Heart left ventricle (tissue), 16 donors: ENCODE data around the gene ZBTB24. TPM values are rescaled to one million over a fixed set of nuclear protein-coding genes. Genes with fewer than 3 reads are reported as not detected.
A peak's percentile ranks its signal among the peaks of the same experiment; 100 is the strongest.

Source experiments
- ATAC-seq, 4 donors: fragments of 200-7000 bp; cut with Tn5 transposase; one replicate each; pipeline ENCODE4 v1.9.1; 2020 to 2022; ENCODE audit warnings: moderate library complexity in 4 of 4, mild to moderate bottlenecking in 3 of 4, moderate number of reproducible peaks in 1 of 4
- DNase-seq, 5 donors: peaks; one replicate each; pipeline ENCODE4 v3.0.0-alpha.2; 2020
- H3K27ac ChIP-seq, 12 donors: fragments of 200-600 bp; sonication (generic) in 4 of 12; one replicate each; pipeline versions ENCODE4 v1.5.0 to v1.8.0; 2016 to 2022; ENCODE audit warnings: mild to moderate bottlenecking in 2 of 12
- H3K27me3 ChIP-seq, 9 donors: fragments of 200-600 bp; sonication (generic) in 2 of 9; one replicate each; pipeline versions ENCODE4 v1.5.1 to v1.8.0; 2016 to 2022; ENCODE audit warnings: mild to moderate bottlenecking in 3 of 9
- H3K36me3 ChIP-seq, 9 donors: fragments of 200-600 bp; sonication (generic) in 2 of 9; one replicate each; pipeline versions ENCODE4 v1.5.0 to v1.8.0; 2018 to 2022; ENCODE audit warnings: mild to moderate bottlenecking in 2 of 9
- H3K4me1 ChIP-seq, 12 donors: fragments of 200-600 bp; sonication (generic) in 4 of 12; one replicate each; pipeline versions ENCODE4 v1.5.0 to v1.8.0; 2016 to 2022; ENCODE audit warnings: mild to moderate bottlenecking in 3 of 12
- H3K4me3 ChIP-seq, 12 donors: fragments of 200-600 bp; sonication (generic) in 4 of 12; one replicate each; pipeline versions ENCODE4 v1.5.0 to v1.8.0; 2017 to 2022; ENCODE audit warnings: mild to moderate bottlenecking in 9 of 12, moderate library complexity in 4 of 12
- H3K9me3 ChIP-seq, 12 donors: fragments of 200-600 bp; sonication (generic) in 4 of 12; one replicate each; pipeline versions ENCODE4 v1.5.0 to v1.8.0; 2016 to 2022; ENCODE audit warnings: mild to moderate bottlenecking in 1 of 12
- POLR2A ChIP-seq, 2 donors: fragments of 450-650 bp; IDR thresholded peaks; one replicate each; pipeline ENCODE4 v1.6.1; 2017; ENCODE audit warnings: antibody characterized with exemption in 2 of 2, mild to moderate bottlenecking in 2 of 2, moderate library complexity in 2 of 2
- WGBS, 4 donors: extraction: QIAGEN DNeasy Blood & Tissue Kit in 2 of 4; methylation state at CpG; one replicate each; pipeline versions ENCODE4 v1.1.5 to v1.1.7; 2013 to 2018; 5-methylcytosine and 5-hydroxymethylcytosine counted together
- intact Hi-C, 10 donors: fragments of 100-400 bp; cut with DNase I; formaldehyde crosslinking; loops; one replicate each; pipeline versions ENCODE4 v1.11.1 to v1.14.2; 2022
- polyA plus RNA-seq, 2 donors: library from polyadenylated mRNA; stranded (reverse); fragments of 200-250 nt; gene quantifications; one replicate each; pipeline ENCODE4 v1.2.3, GENCODE V29; 2013
- total RNA-seq, 9 donors: library from RNA; depleted of rRNA in 2 of 9; stranded (reverse); fragments of >200 nt in 2 of 9; fragmentation: NEBNext Ultra II Directional in 3 of 9; extraction: Animal tissue kit (Norgen Biotek cat#: 25700) in 3 of 9; gene quantifications; one replicate each; pipeline versions ENCODE4 v1.1.0 to v1.2.4, GENCODE V29; 2016 to 2023
- TF ChIP-seq, protein P1 (sequence below), 12 donors: fragments of 200-600 bp; sonication (generic) in 4 of 12; IDR thresholded peaks; one replicate each; pipeline versions ENCODE4 v1.5.0 to v1.8.0; 2018 to 2022; ENCODE audit warnings: antibody characterized with exemption in 12 of 12, mild to moderate bottlenecking in 5 of 12
- donor health status: ischemic (EF 13 %, LVEDD 7.1; RV severe dilation, severe dysfunction).
- donor health status: healthy with polysubstance abuse.
- donor health status: DM: no; HTN: yes; CAD: no.
- donor health status: DM: no; HTN: no; CAD: no.
- donor health status: ischemic (EF 25% LVEDD 6.9; RV normal size, moderate dysfunction).
- donor health status: ischemic (EF 25% LVEDD 5.7; RV mildly dilated, moderate dysfunction).
- donor health status: healthy.
- donor health status: DM: yes; HTN: yes; CAD: no.
- donor health status: ischemic (EF 35%, LVEDD 5.7; RV mildly dilated, moderate dysfunction).
- donor health status: nonischemic (EF 11% LVEDD 7.7; RV severe dilation, severe dysfunction).
- donor health status: DM: yes; HTN: yes; CAD: no.
- donor health status: PGD.
- donor health status: ischemic (EF 29% LVEDD 5.4; RV normal size, mild dysfunction).
- donor health status: nonischemic (EF 23%, LVEDD 6.1; RV moderate dilation, normal function).

ZBTB24 gene
- total and polyA plus RNA-seq, 11 donors = 1.9 to 4.8 (median 2.9) TPM

DNA sequence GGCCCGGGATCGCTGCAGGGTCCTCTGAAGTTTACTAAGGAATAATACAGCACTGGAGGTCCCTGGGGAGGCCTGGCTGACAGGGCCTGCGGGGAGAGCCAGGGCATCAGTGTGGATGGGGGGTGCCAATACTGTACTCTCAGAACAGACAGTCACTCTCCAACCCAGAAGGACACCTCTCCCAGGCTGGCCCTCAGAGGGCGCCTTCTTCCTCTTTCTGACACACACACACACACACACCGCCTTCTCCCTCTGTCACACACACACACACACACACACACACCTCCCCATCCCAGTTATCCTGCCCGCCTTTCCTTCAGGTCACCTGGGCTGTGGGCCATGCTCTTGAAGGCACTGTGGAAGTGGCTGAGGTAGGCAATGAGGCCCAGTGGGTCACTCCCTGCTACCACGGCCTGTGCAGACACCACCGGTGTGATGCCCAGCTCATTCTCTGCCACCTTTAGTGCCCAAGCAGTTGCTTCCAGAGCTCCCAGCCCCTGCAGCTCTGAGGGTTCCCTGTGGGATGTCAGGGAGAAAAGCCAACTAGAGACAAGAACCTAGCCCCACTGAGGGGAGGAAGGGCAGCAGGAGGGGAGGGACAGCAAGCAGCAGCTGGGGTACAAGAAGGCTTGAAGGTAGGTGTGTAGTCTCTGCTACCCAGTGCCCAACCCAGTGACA, 35.0 kb downstream of the ZBTB24 start:
- Histone ChIP-seq H3K27ac (no peak overlapping the region), H3K4me3 (no peak overlapping the region), H3K9me3 (no peaks in the 10 kb centered on the region), H3K27me3 (no peaks in the 10 kb centered on the region), H3K4me1 (peaks cover 0 to 10% (median 0%) of the 10 kb centered on the region in 12 donors), H3K36me3 (peaks cover 0 to 56% (median 24%) of the 10 kb centered on the region in 9 donors)
- ATAC-seq = peak in 1 of 4 donors; percentile 2
- WGBS, 4 donors = 85 to 92% (median 87%) methylated on average over 7 to 8 of the region's 8 CpGs
- DNase-seq = no peak
- no peak for TF ChIP-seq POLR2A (IDR thresholded peaks at IDR 0.05)
- TF ChIP-seq, protein P1, sequence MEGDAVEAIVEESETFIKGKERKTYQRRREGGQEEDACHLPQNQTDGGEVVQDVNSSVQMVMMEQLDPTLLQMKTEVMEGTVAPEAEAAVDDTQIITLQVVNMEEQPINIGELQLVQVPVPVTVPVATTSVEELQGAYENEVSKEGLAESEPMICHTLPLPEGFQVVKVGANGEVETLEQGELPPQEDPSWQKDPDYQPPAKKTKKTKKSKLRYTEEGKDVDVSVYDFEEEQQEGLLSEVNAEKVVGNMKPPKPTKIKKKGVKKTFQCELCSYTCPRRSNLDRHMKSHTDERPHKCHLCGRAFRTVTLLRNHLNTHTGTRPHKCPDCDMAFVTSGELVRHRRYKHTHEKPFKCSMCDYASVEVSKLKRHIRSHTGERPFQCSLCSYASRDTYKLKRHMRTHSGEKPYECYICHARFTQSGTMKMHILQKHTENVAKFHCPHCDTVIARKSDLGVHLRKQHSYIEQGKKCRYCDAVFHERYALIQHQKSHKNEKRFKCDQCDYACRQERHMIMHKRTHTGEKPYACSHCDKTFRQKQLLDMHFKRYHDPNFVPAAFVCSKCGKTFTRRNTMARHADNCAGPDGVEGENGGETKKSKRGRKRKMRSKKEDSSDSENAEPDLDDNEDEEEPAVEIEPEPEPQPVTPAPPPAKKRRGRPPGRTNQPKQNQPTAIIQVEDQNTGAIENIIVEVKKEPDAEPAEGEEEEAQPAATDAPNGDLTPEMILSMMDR (IDR thresholded peaks at IDR 0.05) = no peak
- intact Hi-C loops = no loop called here

- DNase-seq = no peak
- Histone ChIP-seq H3K27me3 (no peaks in the 10 kb centered on the region), H3K4me3 (no peak overlapping the region), H3K36me3 (peaks cover 0 to 47% (median 21%) of the 10 kb centered on the region in 9 donors), H3K27ac (no peak overlapping the region), H3K9me3 (no peaks in the 10 kb centered on the region), H3K4me1 (peaks cover 0 to 14% (median 1%) of the 10 kb centered on the region in 12 donors)
- WGBS, 4 donors = 85 to 94% (median 91%) methylated on average over 10 of the region's 10 CpGs
- intact Hi-C loops = no loop called here
- no peak for TF ChIP-seq POLR2A (IDR thresholded peaks at IDR 0.05)
- TF ChIP-seq, protein P1 (IDR thresholded peaks at IDR 0.05) = no peak
- no peak for ATAC-seq
Measured at GRCh38 chr6:109447087-109447486, 35.9 kb downstream of the ZBTB24 start.

DNA sequence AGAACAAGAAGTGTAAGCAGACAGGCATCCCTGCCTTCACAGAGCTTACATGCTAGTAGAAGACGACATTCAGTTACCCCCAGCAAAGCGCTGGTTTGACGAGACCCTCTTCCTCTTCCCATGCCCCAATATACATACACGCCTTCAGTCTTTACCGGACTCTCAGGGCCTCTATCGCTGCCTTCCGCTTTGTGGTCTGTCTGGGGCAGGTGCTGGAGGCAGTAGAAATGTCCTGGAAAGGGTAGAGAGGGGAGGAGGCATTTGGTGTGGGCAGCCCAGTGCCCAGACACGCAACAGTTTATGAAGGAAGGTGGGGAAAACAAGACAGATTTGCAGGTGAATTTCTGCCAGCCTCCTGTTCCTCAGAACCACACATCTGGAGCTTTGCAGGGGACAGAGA, 36.5 kb downstream of the ZBTB24 start:
- peaks cover 0 to 46% (median 19%) of the 10 kb centered on the region in 9 donors for H3K36me3 ChIP-seq
- TF ChIP-seq, protein P1 (IDR thresholded peaks at IDR 0.05) = no peak
- TF ChIP-seq POLR2A (IDR thresholded peaks at IDR 0.05) = no peak
- H3K4me3 ChIP-seq = no peak overlapping the region
- intact Hi-C loops = no loop called here
- H3K27me3 ChIP-seq = no peaks in the 10 kb centered on the region
- no peak for ATAC-seq
- 83 to 95% (median 89%) methylated on average over 8 of the region's 8 CpGs for WGBS, 4 donors
- no peak overlapping the region for H3K27ac ChIP-seq
- H3K4me1 ChIP-seq = peaks cover 0 to 20% (median 7%) of the 10 kb centered on the region in 12 donors
- no peaks in the 10 kb centered on the region for H3K9me3 ChIP-seq
- DNase-seq = no peak

- 77 to 87% (median 85%) methylated on average over 10 to 15 of the region's 15 CpGs for WGBS, 4 donors
- TF ChIP-seq, protein P1 (IDR thresholded peaks at IDR 0.05) = no peak
- no peak for TF ChIP-seq POLR2A (IDR thresholded peaks at IDR 0.05)
- H3K4me1 ChIP-seq = peaks cover 0 to 24% (median 10%) of the 10 kb centered on the region in 12 donors
- no peaks in the 10 kb centered on the region for H3K9me3 ChIP-seq
- H3K27me3 ChIP-seq = no peaks in the 10 kb centered on the region
- H3K36me3 ChIP-seq = peaks cover 0 to 46% (median 19%) of the 10 kb centered on the region in 9 donors
- intact Hi-C loops = no loop called here
- H3K27ac ChIP-seq = no peak overlapping the region
- H3K4me3 ChIP-seq = no peak overlapping the region
- DNase-seq = peak in 1 of 5 donors; percentile 9
- ATAC-seq = no peak
Measured at GRCh38 chr6:109446072-109446471, 36.9 kb downstream of the ZBTB24 start.
